ENCODE measurements around the gene INHA. TPM values are rescaled to one million over a fixed set of nuclear protein-coding genes. Genes with fewer than 3 reads are reported as not detected.

INHA gene, protein sequence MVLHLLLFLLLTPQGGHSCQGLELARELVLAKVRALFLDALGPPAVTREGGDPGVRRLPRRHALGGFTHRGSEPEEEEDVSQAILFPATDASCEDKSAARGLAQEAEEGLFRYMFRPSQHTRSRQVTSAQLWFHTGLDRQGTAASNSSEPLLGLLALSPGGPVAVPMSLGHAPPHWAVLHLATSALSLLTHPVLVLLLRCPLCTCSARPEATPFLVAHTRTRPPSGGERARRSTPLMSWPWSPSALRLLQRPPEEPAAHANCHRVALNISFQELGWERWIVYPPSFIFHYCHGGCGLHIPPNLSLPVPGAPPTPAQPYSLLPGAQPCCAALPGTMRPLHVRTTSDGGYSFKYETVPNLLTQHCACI
- 0.43 TPM for total RNA-seq
- long read RNA-seq: 0 reads

- Histone ChIP-seq H3K36me3 (peaks cover 7% of the 10 kb centered on the region), H3K4me3 (peak within 1 kb of the TSS; percentile 61), H3K27ac (peak within 1 kb of the TSS; percentile 80), H3K4me1 (peaks cover 6% of the 10 kb centered on the region), H3K9me3 (no peaks in the 10 kb centered on the region), H3K27me3 (no peaks in the 10 kb centered on the region)
- no peak for TF ChIP-seq CTCF (IDR thresholded peaks at IDR 0.05)
- intact Hi-C loops (cut with DNase I): no loop called here
- ATAC-seq (no peak), DNase-seq (no peak)
Observed at GRCh38 chr2:219572237-219573001, at the start of gene INHA. Gene INHA, plus strand, starts transcription at chr2:219572310. Its CDS starts 65 bp downstream, at chr2:219572375.

GRCh38 chr2:219523031-219523671 is 49.0 kb upstream of the INHA start:
- H3K36me3 ChIP-seq: no peaks in the 10 kb centered on the region
- intact Hi-C loops (cut with DNase I): loop anchor here (10.0 kb wide), 1 partner anchor 118 kb away; no protein-coding TSS in a partner anchor
- DNase-seq: no peak
- no peaks in the 10 kb centered on the region for H3K9me3 ChIP-seq
- TF ChIP-seq CTCF (IDR thresholded peaks at IDR 0.05): no peak
- H3K27me3 ChIP-seq: peaks cover 94% of the 10 kb centered on the region
- H3K4me3 ChIP-seq: no peak overlapping the region
- ATAC-seq: no peak
- H3K4me1 ChIP-seq: peaks cover 10% of the 10 kb centered on the region
- no peak overlapping the region for H3K27ac ChIP-seq

DNA sequence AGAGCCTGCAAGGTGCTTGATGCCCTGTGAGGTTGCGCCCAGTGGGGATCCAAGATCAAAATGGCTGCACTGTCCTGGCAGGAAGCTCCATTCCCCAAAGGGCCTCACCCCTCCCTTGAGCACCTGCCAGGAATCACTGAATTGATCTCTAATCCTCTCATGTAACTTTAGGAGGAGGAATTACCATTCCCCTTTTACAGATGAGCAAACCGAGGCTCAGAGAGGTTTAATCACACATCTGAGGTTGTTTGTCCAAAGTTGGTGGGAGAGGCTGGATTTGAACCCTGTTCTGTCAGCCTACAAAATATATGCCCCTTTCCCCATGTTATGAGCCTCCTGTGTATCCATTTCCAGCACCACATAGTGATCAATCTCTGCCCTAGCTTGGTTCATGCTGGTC is 47.3 kb upstream of the INHA start:
- TF ChIP-seq CTCF (IDR thresholded peaks at IDR 0.05): no peak
- Histone ChIP-seq H3K4me1 (peaks cover 10% of the 10 kb centered on the region), H3K27me3 (peaks cover 96% of the 10 kb centered on the region), H3K36me3 (no peaks in the 10 kb centered on the region), H3K27ac (no peak overlapping the region), H3K4me3 (no peak overlapping the region), H3K9me3 (no peaks in the 10 kb centered on the region)
- intact Hi-C loops (cut with DNase I): loop anchor here (10.0 kb wide), 1 partner anchor 120 kb away; no protein-coding TSS in a partner anchor
- no peak for ATAC-seq
- no peak for DNase-seq

- intact Hi-C loops (cut with DNase I): loop anchor here (10.0 kb wide), 1 partner anchor 121 kb away; no protein-coding TSS in a partner anchor
- Histone ChIP-seq H3K27ac (no peak overlapping the region), H3K4me3 (no peak overlapping the region), H3K4me1 (peaks cover 10% of the 10 kb centered on the region), H3K27me3 (peaks cover 91% of the 10 kb centered on the region), H3K9me3 (no peaks in the 10 kb centered on the region), H3K36me3 (no peaks in the 10 kb centered on the region)
- no peak for ATAC-seq
- no peak for TF ChIP-seq CTCF (IDR thresholded peaks at IDR 0.05)
- DNase-seq: no peak
Observed at GRCh38 chr2:219525533-219526232, 46.4 kb upstream of the INHA start.
